Measurements from ENCODE around the gene IQSEC1.
A peak's percentile ranks its signal among the peaks of the same experiment; 100 is the strongest.

The IQSEC1 gene

DNA sequence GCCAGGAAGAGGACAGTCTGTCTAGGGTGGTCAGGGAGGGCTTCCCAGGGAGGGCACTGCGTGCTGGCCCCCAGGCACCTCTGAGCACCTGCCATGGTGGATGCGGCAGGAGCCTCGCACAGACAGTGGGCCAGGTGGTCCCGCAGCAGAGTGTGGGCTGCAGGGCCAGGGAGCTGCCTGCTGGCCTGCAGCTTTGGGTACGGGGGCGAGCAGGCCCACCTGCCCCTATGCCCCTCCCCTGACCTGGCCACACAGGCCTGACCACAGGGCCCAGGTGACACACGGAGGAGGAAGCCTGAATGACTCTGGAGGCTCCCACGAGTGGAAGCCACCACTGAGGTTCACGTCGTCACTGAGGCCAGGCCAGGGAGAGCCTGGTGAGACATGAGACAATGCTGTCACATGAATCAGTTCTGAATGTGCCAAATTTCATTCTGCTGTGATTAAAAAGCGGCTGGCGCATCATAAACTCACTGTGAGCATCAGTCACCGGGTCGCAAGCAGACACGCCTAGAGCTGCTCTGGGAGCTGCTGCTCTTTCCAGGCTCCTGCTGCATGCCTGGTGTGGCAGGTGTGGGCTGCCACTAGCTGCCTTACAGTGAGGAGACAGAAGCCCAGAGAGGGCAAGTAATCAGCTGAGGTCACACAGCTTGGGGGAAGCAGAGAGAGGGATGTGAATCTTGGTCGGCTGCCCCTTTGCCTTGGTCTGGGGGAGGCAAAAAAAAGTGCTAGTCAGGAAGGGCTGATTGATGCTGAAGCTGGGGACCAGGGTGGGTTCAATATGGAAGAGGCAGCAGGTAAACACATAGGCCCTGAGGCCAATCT, 39.5 kb upstream of the IQSEC1 start:
- in situ Hi-C loops (cut with MboI; ENCODE audit: low pct_unique_long_range_greater_than_20kb, low sequenced_read_pairs, unreplicated experiment): no loop called here
- TF ChIP-seq, protein P1, sequence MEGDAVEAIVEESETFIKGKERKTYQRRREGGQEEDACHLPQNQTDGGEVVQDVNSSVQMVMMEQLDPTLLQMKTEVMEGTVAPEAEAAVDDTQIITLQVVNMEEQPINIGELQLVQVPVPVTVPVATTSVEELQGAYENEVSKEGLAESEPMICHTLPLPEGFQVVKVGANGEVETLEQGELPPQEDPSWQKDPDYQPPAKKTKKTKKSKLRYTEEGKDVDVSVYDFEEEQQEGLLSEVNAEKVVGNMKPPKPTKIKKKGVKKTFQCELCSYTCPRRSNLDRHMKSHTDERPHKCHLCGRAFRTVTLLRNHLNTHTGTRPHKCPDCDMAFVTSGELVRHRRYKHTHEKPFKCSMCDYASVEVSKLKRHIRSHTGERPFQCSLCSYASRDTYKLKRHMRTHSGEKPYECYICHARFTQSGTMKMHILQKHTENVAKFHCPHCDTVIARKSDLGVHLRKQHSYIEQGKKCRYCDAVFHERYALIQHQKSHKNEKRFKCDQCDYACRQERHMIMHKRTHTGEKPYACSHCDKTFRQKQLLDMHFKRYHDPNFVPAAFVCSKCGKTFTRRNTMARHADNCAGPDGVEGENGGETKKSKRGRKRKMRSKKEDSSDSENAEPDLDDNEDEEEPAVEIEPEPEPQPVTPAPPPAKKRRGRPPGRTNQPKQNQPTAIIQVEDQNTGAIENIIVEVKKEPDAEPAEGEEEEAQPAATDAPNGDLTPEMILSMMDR (IDR thresholded peaks at IDR 0.05; ENCODE audit: extremely low read depth, insufficient read depth, missing control alignments): no peak
- DNase-seq (ENCODE audit: low spot score): no peak

DNA sequence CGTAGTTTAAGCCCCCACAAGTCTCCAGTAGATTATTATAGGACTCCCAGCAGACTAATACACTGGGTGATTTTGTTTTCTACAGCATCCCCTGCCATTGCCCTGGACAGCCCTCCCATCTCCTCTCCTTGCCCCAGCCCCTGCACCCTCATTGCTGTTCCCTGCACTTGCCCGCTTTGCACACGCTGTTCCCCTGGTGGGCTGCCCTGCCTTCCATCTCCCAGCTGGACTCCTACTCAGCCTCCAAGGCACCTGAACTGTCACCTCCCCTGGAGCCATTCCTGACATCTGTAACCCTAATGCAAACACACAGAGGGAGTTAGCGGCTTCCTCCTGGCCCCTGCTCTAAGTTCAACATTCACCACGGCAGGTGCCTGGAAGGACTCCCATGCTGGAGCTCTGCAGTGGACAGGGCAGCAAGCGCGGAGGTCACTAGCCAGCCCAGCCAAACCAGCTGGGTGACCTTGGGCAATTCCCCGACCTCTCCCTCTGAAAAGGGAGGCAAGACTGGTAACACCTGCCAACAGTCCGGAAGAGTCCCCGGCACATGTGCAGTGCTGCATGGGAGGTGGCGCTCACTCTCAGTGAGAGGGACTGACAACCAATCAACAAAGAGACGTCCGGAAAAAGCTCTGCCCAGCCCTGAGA, 38.8 kb upstream of the IQSEC1 start:
- TF ChIP-seq, protein P1 (IDR thresholded peaks at IDR 0.05; ENCODE audit: extremely low read depth, insufficient read depth, missing control alignments): no peak
- in situ Hi-C loops (cut with MboI; ENCODE audit: low pct_unique_long_range_greater_than_20kb, low sequenced_read_pairs, unreplicated experiment): no loop called here
- DNase-seq (ENCODE audit: low spot score): no peak

DNA sequence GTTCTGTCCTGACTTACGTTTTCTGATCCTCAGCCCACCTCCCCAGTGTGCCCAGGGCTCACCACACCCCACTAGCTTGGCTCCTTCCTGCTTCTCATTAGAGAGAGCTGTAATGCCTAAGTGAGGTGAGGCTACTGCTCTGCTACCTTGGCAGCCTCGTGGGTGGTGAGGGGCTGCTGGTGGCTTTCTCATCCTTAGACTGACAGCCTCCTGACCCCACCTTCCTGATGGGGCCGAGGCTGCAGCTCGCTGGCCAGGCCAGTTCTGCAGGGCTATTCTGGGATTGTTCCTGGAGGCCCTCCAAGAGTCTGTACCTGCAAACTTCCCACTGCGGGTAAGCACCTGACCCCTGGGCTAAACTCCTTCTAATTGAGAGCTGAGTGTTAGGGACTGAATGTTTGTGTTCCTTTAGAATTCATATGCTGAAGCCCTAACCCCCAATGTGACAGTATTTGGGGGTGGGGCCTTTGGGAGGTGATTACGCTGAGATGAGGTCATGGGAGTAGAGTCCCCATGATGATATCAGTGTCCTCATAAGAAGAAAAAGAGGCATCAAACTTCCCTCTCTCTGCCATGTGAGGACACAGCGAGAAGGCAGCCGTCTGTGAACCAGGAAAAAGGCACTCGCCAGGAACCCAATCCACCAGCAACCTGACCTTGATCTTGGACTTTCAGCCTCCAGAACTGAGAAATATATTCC, 38.1 kb upstream of the IQSEC1 start:
- no peak for DNase-seq (ENCODE audit: low spot score)
- in situ Hi-C loops (cut with MboI; ENCODE audit: low pct_unique_long_range_greater_than_20kb, low sequenced_read_pairs, unreplicated experiment): no loop called here
- TF ChIP-seq, protein P1 (IDR thresholded peaks at IDR 0.05; ENCODE audit: extremely low read depth, insufficient read depth, missing control alignments): no peak

DNA sequence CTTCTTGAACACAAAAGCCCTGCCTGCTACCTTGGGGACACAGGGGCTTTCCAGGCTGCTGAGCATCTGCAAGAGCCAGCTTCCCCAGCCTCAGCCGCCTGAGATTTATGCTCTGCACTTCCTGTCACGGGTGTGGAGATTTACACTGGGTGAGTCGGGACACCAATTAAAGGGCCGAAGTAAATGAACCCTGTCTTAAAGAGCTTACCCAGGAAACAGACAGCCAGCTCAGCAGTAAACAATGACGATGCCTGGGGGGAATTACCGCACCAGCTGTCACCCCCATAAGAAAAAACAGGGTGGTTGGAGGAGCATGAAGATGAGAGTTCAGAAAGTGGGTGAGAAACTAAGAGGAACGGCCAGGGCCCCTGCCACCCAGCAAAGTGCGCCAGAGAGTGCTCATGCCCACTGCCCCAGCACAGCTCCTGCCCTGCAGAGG, 37.5 kb upstream of the IQSEC1 start:
- TF ChIP-seq, protein P1 (IDR thresholded peaks at IDR 0.05; ENCODE audit: extremely low read depth, insufficient read depth, missing control alignments): no peak
- DNase-seq (ENCODE audit: low spot score): peak; percentile 85
- in situ Hi-C loops (cut with MboI; ENCODE audit: low pct_unique_long_range_greater_than_20kb, low sequenced_read_pairs, unreplicated experiment): no loop called here

DNA sequence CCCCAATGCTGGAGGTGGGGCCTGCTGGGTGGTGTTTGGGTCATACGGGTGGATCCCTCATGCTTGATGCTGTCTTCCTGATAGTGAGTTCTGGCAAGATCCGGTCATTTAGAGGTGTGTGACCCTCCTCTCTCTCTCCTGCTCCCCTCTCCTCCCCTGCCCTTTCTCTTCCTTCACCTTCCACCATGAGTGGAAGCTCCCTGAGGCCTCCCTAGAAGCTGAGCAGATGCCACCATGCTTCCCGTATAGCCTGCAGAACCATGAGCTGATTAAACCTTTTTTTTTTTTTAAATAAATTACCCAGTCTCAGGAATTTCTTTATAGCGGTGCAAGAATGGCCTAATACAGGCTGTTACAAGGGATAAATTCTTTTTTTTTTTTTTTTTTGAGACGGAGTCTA, 36.3 kb upstream of the IQSEC1 start:
- in situ Hi-C loops (cut with MboI; ENCODE audit: low pct_unique_long_range_greater_than_20kb, low sequenced_read_pairs, unreplicated experiment): loop anchor here (10.0 kb wide), 1 partner anchor 345 kb away; no protein-coding TSS in a partner anchor
- no peak for DNase-seq (ENCODE audit: low spot score)
- TF ChIP-seq, protein P1 (IDR thresholded peaks at IDR 0.05; ENCODE audit: extremely low read depth, insufficient read depth, missing control alignments): no peak

DNA sequence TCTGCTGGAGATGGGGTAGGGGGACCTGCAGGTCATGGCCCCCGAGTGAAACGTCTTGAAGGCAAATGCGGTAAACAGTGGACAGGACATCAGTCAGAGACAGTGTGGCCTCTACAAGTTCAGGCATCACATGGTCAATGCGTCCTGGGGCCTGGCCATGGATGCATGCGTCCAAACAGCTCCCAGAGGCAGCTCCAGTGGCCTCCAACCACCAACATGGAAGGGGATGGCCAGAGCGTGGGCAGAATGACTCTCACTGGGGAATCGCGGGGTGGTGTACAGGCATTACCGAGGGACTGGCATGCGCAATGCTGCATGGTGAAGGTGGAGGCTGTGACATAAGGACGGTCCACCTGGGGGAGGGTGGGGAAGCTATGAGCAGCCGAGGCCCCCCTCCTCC, 35.6 kb upstream of the IQSEC1 start:
- no peak for DNase-seq (ENCODE audit: low spot score)
- TF ChIP-seq, protein P1 (IDR thresholded peaks at IDR 0.05; ENCODE audit: extremely low read depth, insufficient read depth, missing control alignments): no peak
- in situ Hi-C loops (cut with MboI; ENCODE audit: low pct_unique_long_range_greater_than_20kb, low sequenced_read_pairs, unreplicated experiment): loop anchor here (10.0 kb wide), 1 partner anchor 346 kb away; no protein-coding TSS in a partner anchor
